Vagina (tissue), 2 donors: Measurements from ENCODE around the gene MCAM. TPM values are rescaled to one million over a fixed set of nuclear protein-coding genes. Genes with fewer than 3 reads are reported as not detected.

Source experiments
- DNase-seq, 2 donors: peaks; one replicate each; pipeline ENCODE4 v3.0.0-alpha.2; 2017; ENCODE audit errors: extremely low spot score in 2 of 2
- H3K27ac ChIP-seq: fragments of 200-600 bp; sonication (generic); one replicate; pipeline ENCODE4 v1.5.1; 2019
- H3K27me3 ChIP-seq: fragments of 200-600 bp; sonication (generic); one replicate; pipeline ENCODE4 v1.5.1; 2019
- H3K36me3 ChIP-seq, 2 donors: fragments of 200-600 bp; sonication (generic); one replicate each; pipeline ENCODE4 v1.5.1; 2017 to 2019
- H3K4me1 ChIP-seq: fragments of 200-600 bp; sonication (generic); one replicate; pipeline ENCODE4 v1.5.1; 2019
- H3K4me3 ChIP-seq, 2 donors: fragments of 200-600 bp; sonication (generic); 1 replicate in 1 of 2; 2 replicates in 1 of 2; pipeline ENCODE4 v1.5.1; 2016 to 2019
- H3K9me3 ChIP-seq: fragments of 200-600 bp; sonication (generic); one replicate; pipeline ENCODE4 v1.5.1; 2019
- POLR2A ChIP-seq, 2 donors: fragments of 450-650 bp; IDR thresholded peaks; one replicate each; pipeline ENCODE4 v1.6.1; 2017; ENCODE audit warnings: antibody characterized with exemption in 2 of 2, mild to moderate bottlenecking in 2 of 2, moderate library complexity in 2 of 2
- POLR2AphosphoS5 ChIP-seq, 2 donors: sonication (generic); formaldehyde crosslinking; IDR thresholded peaks; one replicate each; pipeline ENCODE4 v1.9.0; 2017; ENCODE audit warnings: antibody characterized with exemption in 2 of 2, mild to moderate bottlenecking in 2 of 2, low read depth in 1 of 2; ENCODE audit not compliant: insufficient read depth in 1 of 2
- intact Hi-C: fragments of 100-400 bp; cut with DNase I; formaldehyde crosslinking; loops from one replicate; pipeline ENCODE4 v1.15.1; 2023
- total RNA-seq: library from RNA; depleted of rRNA; stranded (reverse); fragments of >200 nt; gene quantifications from one replicate; pipeline ENCODE4 v1.2.3, GENCODE V29; 2016
- TF ChIP-seq, protein P1 (sequence below), 3 experiments: fragments of 450-650 bp in 2 of 3; fragments of 200-600 bp in 1 of 3; sonication (generic) in 1 of 3; IDR thresholded peaks; one replicate each; pipeline ENCODE4 v1.5.1; 2017 to 2019; ENCODE audit warnings: antibody characterized with exemption in 3 of 3, mild to moderate bottlenecking in 2 of 3, moderate library complexity in 2 of 3

The MCAM gene
- total RNA-seq, 1 donor from 2014 or later: 295 TPM

DNA sequence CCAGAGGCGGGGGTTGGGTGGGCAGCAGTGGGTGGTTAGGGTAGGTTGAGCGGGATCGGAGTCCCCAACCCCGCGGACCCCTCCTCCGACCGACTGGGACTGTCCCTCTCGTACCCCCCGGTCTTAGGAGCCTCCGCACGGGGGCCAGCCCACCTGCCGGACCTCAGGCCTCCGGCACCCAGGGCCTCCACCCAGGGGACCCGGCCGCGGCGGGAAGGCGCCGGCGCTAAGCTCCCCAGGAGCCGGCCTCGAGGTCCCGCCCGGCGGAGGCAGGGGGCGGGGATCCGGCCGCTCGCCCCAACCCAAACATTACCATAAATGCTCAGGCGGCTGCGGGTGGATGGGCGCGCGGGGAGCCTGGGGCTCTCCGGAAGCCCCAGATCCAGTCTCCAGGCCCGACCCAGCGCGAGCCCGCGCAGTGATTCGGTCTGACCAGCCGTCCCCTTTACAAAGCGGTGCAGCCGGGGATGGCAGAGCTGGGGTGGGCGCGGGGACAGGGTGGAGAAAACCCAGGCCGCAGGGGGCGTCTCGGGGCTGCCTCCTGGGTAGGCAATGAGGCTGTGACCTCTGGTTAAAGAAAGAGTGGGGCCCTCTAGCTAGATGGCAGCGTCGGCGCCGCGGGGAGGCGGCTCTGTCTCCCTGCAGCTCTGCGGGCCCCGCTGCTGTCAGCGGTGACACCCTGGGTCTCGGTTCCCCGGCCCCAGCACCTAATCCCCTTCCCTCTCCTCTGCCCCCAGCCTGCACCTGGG lies 4.0 kb upstream of the MCAM start:
- Histone ChIP-seq H3K4me1 (peaks cover 52% of the 10 kb centered on the region), H3K27ac (peak overlapping the region; percentile 88), H3K27me3 (no peaks in the 10 kb centered on the region), H3K4me3 (peak overlapping the region; percentile 41 to 48), H3K9me3 (no peaks in the 10 kb centered on the region), H3K36me3 (no peaks in the 10 kb centered on the region)
- DNase-seq: peak in 1 of 2 donors; percentile 86
- TF ChIP-seq POLR2AphosphoS5 (IDR thresholded peaks at IDR 0.05; ENCODE audit: insufficient read depth in 1 of 2, low read depth in 1 of 2) (peak in 1 of 2 donors; percentile 76), POLR2A (IDR thresholded peaks at IDR 0.05) (peak in 1 of 2 donors; percentile 21)
- TF ChIP-seq, protein P1, sequence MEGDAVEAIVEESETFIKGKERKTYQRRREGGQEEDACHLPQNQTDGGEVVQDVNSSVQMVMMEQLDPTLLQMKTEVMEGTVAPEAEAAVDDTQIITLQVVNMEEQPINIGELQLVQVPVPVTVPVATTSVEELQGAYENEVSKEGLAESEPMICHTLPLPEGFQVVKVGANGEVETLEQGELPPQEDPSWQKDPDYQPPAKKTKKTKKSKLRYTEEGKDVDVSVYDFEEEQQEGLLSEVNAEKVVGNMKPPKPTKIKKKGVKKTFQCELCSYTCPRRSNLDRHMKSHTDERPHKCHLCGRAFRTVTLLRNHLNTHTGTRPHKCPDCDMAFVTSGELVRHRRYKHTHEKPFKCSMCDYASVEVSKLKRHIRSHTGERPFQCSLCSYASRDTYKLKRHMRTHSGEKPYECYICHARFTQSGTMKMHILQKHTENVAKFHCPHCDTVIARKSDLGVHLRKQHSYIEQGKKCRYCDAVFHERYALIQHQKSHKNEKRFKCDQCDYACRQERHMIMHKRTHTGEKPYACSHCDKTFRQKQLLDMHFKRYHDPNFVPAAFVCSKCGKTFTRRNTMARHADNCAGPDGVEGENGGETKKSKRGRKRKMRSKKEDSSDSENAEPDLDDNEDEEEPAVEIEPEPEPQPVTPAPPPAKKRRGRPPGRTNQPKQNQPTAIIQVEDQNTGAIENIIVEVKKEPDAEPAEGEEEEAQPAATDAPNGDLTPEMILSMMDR (IDR thresholded peaks at IDR 0.05): peak in 1 of 3 experiments; percentile 2
- intact Hi-C loops: no loop called here

DNA sequence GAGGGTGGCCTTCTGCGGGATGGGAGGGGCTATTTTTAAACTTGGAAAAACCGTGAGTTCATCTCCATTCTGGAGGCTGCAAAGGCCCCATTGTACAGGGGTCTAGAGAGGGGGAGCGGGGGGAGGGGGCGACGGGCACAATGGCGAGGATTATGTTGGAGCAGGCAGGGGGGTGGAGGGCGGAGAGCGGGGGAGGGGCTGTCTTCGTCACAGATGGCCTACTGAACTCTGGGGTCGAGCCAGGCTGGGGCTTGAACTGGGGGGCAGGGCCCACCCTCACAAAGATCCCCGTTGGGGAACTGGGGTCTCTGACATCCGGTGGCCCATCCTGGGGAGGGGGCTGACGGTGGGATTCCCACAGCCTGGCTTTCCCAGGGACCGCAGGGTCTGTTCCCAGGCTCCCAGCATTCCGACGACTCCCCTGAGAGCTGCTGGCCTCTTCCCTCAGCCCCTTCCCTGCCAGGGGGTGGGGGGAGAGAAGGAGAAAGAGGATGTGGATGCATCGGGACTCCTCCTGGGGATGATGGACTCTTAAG lies 3.4 kb upstream of the MCAM start:
- TF ChIP-seq, protein P1 (IDR thresholded peaks at IDR 0.05): no peak
- TF ChIP-seq POLR2A (IDR thresholded peaks at IDR 0.05) (no peak), POLR2AphosphoS5 (IDR thresholded peaks at IDR 0.05; ENCODE audit: insufficient read depth in 1 of 2, low read depth in 1 of 2) (no peak)
- H3K4me3 ChIP-seq: peak overlapping the region; percentile 41 to 48
- intact Hi-C loops: no loop called here
- H3K4me1 ChIP-seq: peaks cover 58% of the 10 kb centered on the region
- no peak for DNase-seq
- no peaks in the 10 kb centered on the region for H3K36me3 ChIP-seq
- H3K9me3 ChIP-seq: no peaks in the 10 kb centered on the region
- peak overlapping the region; percentile 88 for H3K27ac ChIP-seq
- H3K27me3 ChIP-seq: no peaks in the 10 kb centered on the region

DNA sequence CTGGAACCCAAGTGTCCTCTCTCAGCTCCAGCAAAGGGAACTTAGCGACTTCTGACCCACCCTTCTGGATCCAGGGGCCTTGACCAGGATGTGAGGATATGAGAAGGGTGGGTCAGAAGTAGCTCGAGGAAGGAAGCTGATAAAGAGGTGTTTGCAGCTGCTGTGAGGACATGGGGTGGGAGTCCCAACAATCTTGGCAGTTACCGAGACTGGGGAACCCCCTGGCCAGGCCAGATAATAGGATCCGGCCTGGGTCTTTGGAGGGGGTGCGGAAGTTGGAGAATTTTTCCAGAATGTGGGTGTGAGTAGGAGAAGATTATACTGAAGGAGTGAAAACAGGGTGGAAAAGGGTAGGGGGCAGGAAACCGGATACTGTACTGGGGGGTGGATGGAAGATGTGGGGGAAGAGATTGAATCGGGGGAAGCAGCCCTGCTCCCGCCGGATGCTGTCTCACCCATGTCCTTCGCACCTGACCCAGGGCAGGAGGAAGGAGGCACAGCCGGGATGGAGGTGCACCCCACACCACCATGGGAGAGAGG lies 2.8 kb upstream of the MCAM start:
- intact Hi-C loops: loop anchor here (5.0 kb wide), 1 partner anchor 112 kb away; the partner anchor contains the start of gene CBL
- H3K4me3 ChIP-seq: no peak overlapping the region
- DNase-seq: no peak

DNA sequence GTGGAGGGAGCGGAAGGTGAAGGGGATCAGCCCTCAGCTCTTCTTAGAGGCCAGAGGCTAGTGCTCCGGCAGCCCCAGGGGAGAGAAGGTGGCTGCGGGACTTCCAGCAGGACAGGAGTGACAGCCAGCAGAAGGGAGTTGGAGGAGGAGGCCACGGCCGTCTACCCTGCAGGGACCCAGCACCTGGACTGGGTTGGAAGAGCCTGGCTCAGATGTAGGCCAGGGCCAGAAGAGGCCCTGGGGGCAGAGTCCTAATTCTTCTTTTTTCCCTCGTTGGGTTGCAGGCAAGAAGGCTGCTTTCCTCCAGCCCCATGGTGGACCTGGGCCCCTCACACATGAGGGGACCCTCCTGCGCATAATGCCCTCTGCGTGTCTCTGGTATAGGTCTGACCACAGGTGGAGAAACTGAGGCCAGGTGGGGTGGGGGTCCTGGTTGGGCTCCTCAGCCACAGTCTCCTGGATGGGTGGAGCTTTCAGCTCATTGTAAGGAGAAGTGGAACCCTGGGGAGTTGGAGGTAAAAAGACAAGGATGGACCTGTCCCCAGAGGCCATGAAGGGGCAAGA lies 2.3 kb upstream of the MCAM start:
- no peak for DNase-seq
- H3K9me3 ChIP-seq: no peaks in the 10 kb centered on the region
- no peak for TF ChIP-seq POLR2AphosphoS5 (IDR thresholded peaks at IDR 0.05; ENCODE audit: insufficient read depth in 1 of 2, low read depth in 1 of 2)
- no peak for TF ChIP-seq POLR2A (IDR thresholded peaks at IDR 0.05)
- TF ChIP-seq, protein P1 (IDR thresholded peaks at IDR 0.05): no peak
- peaks cover 69% of the 10 kb centered on the region for H3K4me1 ChIP-seq
- no peak overlapping the region for H3K4me3 ChIP-seq
- intact Hi-C loops: loop anchor here (5.0 kb wide), 1 partner anchor 112 kb away; the partner anchor contains the start of gene CBL
- H3K27me3 ChIP-seq: no peaks in the 10 kb centered on the region
- H3K36me3 ChIP-seq: no peaks in the 10 kb centered on the region
- H3K27ac ChIP-seq: peak overlapping the region; percentile 88

More for the DNA sequence above, 2.8 kb upstream of the MCAM start:
- peaks cover 64% of the 10 kb centered on the region for H3K4me1 ChIP-seq
- peak in 1 of 2 donors; percentile 29 for TF ChIP-seq POLR2AphosphoS5 (IDR thresholded peaks at IDR 0.05; ENCODE audit: insufficient read depth in 1 of 2, low read depth in 1 of 2)
- TF ChIP-seq POLR2A (IDR thresholded peaks at IDR 0.05): no peak
- H3K27ac ChIP-seq: peak overlapping the region; percentile 88
- H3K36me3 ChIP-seq: no peaks in the 10 kb centered on the region
- H3K27me3 ChIP-seq: no peaks in the 10 kb centered on the region
- H3K9me3 ChIP-seq: no peaks in the 10 kb centered on the region
